Calu3 (cell line): Measurements from ENCODE around the gene LAMTOR5. TPM values are rescaled to one million over a fixed set of nuclear protein-coding genes. Genes with fewer than 3 reads are reported as not detected.
"Not testable (repeated sequence)": the region's sequence is repeated elsewhere in the genome, so short reads cannot be mapped to it uniquely, and the experiment has no call there.

Source experiments
- BruUV-seq: library from RNA; stranded (reverse); fragments of 400-500 nt; replicated peaks from 2 replicates; lab custom pipeline; 2021; lab: Mats Ljungman, UMichigan
- CTCF ChIA-PET: fragments of 300-600 bp; sonication (Branson Sonifier 250); formaldehyde crosslinking; loops from one replicate; lab custom pipeline; 2022; ENCODE audit warnings: antibody characterized with exemption; lab: Charles Lee
- DNase-seq: peaks from one replicate; pipeline ENCODE4 v3.0.0; 2022
- H3K27ac Mint-ChIP-seq: one replicate; pipeline ENCODE4 v1.8.0; 2022; ENCODE audit warnings: mixed read lengths; ENCODE audit not compliant: unreplicated experiment
- H3K27me3 Mint-ChIP-seq: one replicate; pipeline ENCODE4 v1.8.0; 2022; ENCODE audit warnings: mixed read lengths; ENCODE audit not compliant: unreplicated experiment
- H3K36me3 Mint-ChIP-seq: one replicate; pipeline ENCODE4 v1.8.0; 2022; ENCODE audit warnings: mild to moderate bottlenecking, moderate library complexity, mixed read lengths; ENCODE audit not compliant: insufficient read depth, unreplicated experiment
- H3K4me1 Mint-ChIP-seq: one replicate; pipeline ENCODE4 v1.8.0; 2022; ENCODE audit warnings: mild to moderate bottlenecking, low read depth, mixed read lengths; ENCODE audit not compliant: unreplicated experiment
- H3K4me3 Mint-ChIP-seq: one replicate; pipeline ENCODE4 v1.8.0; 2022; ENCODE audit warnings: mild to moderate bottlenecking, low read depth, moderate library complexity, mixed read lengths; ENCODE audit not compliant: unreplicated experiment
- H3K9me3 Mint-ChIP-seq: one replicate; pipeline ENCODE4 v1.8.0; 2022; ENCODE audit warnings: low read depth, mixed read lengths; ENCODE audit not compliant: unreplicated experiment
- CTCF ChIP-seq: fragments of 200-600 bp; IDR thresholded peaks from one replicate; pipeline ENCODE4 v1.8.0; 2022; ENCODE audit warnings: antibody characterized with exemption; ENCODE audit not compliant: unreplicated experiment
- intact Hi-C: fragments of 100-400 bp; cut with micrococcal nuclease; formaldehyde crosslinking; loops from one replicate; pipeline ENCODE4 v1.10.0; 2022; ENCODE audit not compliant: unreplicated experiment
- total RNA-seq: library from RNA; stranded (reverse); gene quantifications from 2 replicates; pipeline ENCODE4 v1.2.3, GENCODE V29; 2022

LAMTOR5 gene
- total RNA-seq, 1 experiment from 2014 or later: 87.4 TPM

- H3K9me3 Mint-ChIP-seq: no peaks in the 10 kb centered on the region
- no peak overlapping the region for H3K4me3 Mint-ChIP-seq
- H3K4me1 Mint-ChIP-seq: peaks cover 11% of the 10 kb centered on the region
- no peak for TF ChIP-seq CTCF
- CTCF ChIA-PET: interaction anchor here (1.5 kb wide), 1 partner anchor 71 kb away, joined by 3 read pairs; no protein-coding TSS in a partner anchor
- H3K27me3 Mint-ChIP-seq: peaks cover 2% of the 10 kb centered on the region
- peaks cover 22% of the 10 kb centered on the region for H3K36me3 Mint-ChIP-seq
- no peak for DNase-seq
- no TSS peak for BruUV-seq
- intact Hi-C loops: loop anchor here (5.0 kb wide), 1 partner anchor 207 kb away; no protein-coding TSS in a partner anchor
- H3K27ac Mint-ChIP-seq: no peak overlapping the region
Observed at GRCh38 chr1:110409316-110409715, 1.8 kb upstream of the LAMTOR5 start.

- Mint-ChIP-seq H3K36me3 (peaks cover 22% of the 10 kb centered on the region), H3K4me3 (peak overlapping the region; percentile 99), H3K9me3 (no peaks in the 10 kb centered on the region), H3K27ac (no peak overlapping the region), H3K4me1 (peaks cover 11% of the 10 kb centered on the region), H3K27me3 (no peaks in the 10 kb centered on the region)
- BruUV-seq: no TSS peak
- no peak for TF ChIP-seq CTCF
- CTCF ChIA-PET: interaction anchor here (0.8 to 1.5 kb wide), 3 partner anchors 52 to 87 kb away, joined by 3 to 4 read pairs (median 3); no protein-coding TSS in a partner anchor
- intact Hi-C loops: loop anchor here (5.0 kb wide), 1 partner anchor 206 kb away; no protein-coding TSS in a partner anchor
- DNase-seq: no peak
Observed at GRCh38 chr1:110408488-110408887, 994 bp upstream of the LAMTOR5 start.

- H3K9me3 Mint-ChIP-seq, H3K27me3 Mint-ChIP-seq, CTCF ChIA-PET, BruUV-seq, DNase-seq: not testable (repeated sequence)
- Mint-ChIP-seq H3K36me3 (peaks cover 22% of the 10 kb centered on the region), H3K4me3 (peak overlapping the region; percentile 99), H3K27ac (peak overlapping the region; percentile 63), H3K4me1 (peaks cover 11% of the 10 kb centered on the region)
- intact Hi-C loops: loop anchor here (2.0 to 5.0 kb wide), 2 partner anchors 74 to 204 kb away; no protein-coding TSS in a partner anchor
Observed at GRCh38 chr1:110406407-110406806, 1.1 kb downstream of the LAMTOR5 start.

- no peaks in the 10 kb centered on the region for H3K27me3 Mint-ChIP-seq
- no peak for DNase-seq
- TF ChIP-seq CTCF: no peak
- intact Hi-C loops: no loop called here
- CTCF ChIA-PET: interaction anchor here (0.6 to 0.7 kb wide), 2 partner anchors 51 to 92 kb away, joined by 3 to 5 read pairs; no protein-coding TSS in a partner anchor
- H3K4me3 Mint-ChIP-seq: no peak overlapping the region
- H3K9me3 Mint-ChIP-seq: no peaks in the 10 kb centered on the region
- no TSS peak for BruUV-seq
- H3K36me3 Mint-ChIP-seq: peaks cover 26% of the 10 kb centered on the region
- H3K4me1 Mint-ChIP-seq: peaks cover 11% of the 10 kb centered on the region
- no peak overlapping the region for H3K27ac Mint-ChIP-seq
Observed at GRCh38 chr1:110404401-110404800, 3.1 kb downstream of the LAMTOR5 start.

GRCh38 chr1:110403805-110404204 is 3.7 kb downstream of the LAMTOR5 start:
- no peak for TF ChIP-seq CTCF
- intact Hi-C loops: no loop called here
- BruUV-seq: no TSS peak
- no peak for DNase-seq
- peaks cover 26% of the 10 kb centered on the region for H3K36me3 Mint-ChIP-seq
- CTCF ChIA-PET: interaction anchor here (0.6 kb wide), 1 partner anchor 51 kb away, joined by 3 read pairs; no protein-coding TSS in a partner anchor
- H3K4me1 Mint-ChIP-seq: peaks cover 11% of the 10 kb centered on the region
- H3K4me3 Mint-ChIP-seq: no peak overlapping the region
- no peaks in the 10 kb centered on the region for H3K27me3 Mint-ChIP-seq
- H3K27ac Mint-ChIP-seq: no peak overlapping the region
- no peaks in the 10 kb centered on the region for H3K9me3 Mint-ChIP-seq

GRCh38 chr1:110396259-110396958 is 11.1 kb downstream of the LAMTOR5 start:
- H3K27me3 Mint-ChIP-seq, H3K4me3 Mint-ChIP-seq, CTCF ChIA-PET, BruUV-seq, intact Hi-C loops, H3K27ac Mint-ChIP-seq, DNase-seq, H3K9me3 Mint-ChIP-seq: not testable (repeated sequence)
- peaks cover 14% of the 10 kb centered on the region for H3K36me3 Mint-ChIP-seq
- peaks cover 20% of the 10 kb centered on the region for H3K4me1 Mint-ChIP-seq
